Measurements from ENCODE around the gene SERPINB11. TPM values are rescaled to one million over a fixed set of nuclear protein-coding genes. Genes with fewer than 3 reads are reported as not detected.

Gene SERPINB11
- total RNA-seq, 1 donor from 2014 or later: not detected

DNA sequence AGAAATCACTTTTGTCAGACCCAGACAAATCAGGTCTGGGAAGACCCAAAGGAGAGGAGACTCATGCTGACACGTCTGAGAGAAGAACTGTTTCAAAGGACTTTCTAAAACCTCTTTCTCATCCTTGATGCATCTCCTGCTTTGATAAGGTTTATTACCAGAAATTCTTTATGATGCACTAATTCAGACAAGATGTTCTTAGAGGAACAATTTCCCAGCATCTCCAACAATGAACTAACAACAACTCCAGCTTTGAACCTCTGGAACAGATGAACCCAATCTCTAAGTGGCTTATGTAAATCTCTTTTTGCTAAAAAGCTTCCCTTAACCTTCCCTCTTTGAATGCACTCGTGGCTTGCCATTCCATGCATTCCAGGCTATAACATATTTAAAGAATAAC lies 15.9 kb upstream of the SERPINB11 start:
- Histone ChIP-seq H3K4me3 (no peak overlapping the region), H3K4me1 (no peaks in the 10 kb centered on the region), H3K27me3 (no peaks in the 10 kb centered on the region), H3K9me3 (no peaks in the 10 kb centered on the region), H3K27ac (no peak overlapping the region), H3K36me3 (no peaks in the 10 kb centered on the region)
- intact Hi-C loops (cut with DNase I): no loop called here
- no peak for DNase-seq (ENCODE audit: low spot score in 2 of 2)
- TF ChIP-seq, protein P1, sequence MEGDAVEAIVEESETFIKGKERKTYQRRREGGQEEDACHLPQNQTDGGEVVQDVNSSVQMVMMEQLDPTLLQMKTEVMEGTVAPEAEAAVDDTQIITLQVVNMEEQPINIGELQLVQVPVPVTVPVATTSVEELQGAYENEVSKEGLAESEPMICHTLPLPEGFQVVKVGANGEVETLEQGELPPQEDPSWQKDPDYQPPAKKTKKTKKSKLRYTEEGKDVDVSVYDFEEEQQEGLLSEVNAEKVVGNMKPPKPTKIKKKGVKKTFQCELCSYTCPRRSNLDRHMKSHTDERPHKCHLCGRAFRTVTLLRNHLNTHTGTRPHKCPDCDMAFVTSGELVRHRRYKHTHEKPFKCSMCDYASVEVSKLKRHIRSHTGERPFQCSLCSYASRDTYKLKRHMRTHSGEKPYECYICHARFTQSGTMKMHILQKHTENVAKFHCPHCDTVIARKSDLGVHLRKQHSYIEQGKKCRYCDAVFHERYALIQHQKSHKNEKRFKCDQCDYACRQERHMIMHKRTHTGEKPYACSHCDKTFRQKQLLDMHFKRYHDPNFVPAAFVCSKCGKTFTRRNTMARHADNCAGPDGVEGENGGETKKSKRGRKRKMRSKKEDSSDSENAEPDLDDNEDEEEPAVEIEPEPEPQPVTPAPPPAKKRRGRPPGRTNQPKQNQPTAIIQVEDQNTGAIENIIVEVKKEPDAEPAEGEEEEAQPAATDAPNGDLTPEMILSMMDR (IDR thresholded peaks at IDR 0.05): no peak

DNA sequence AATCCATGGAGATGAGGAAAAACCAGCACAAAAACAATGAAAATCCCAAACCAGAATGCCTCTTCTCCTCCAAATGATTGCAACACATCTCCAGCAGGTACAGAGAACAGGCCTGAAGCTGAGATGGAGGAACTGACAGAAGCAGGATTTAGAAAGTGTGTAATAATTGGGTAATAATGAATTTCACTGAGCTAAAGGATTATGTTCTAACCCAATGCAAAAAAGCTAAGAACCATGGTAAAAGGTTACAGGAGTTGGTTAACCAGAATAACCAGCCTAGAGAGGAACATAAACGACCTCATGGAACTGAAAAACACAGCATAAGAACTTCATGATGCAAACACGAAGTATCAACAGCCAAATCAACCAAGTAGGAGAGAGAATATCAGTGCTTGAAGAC lies 13.7 kb upstream of the SERPINB11 start:
- Histone ChIP-seq H3K36me3 (no peaks in the 10 kb centered on the region), H3K27ac (no peak overlapping the region), H3K4me1 (no peaks in the 10 kb centered on the region), H3K9me3 (no peaks in the 10 kb centered on the region), H3K27me3 (no peaks in the 10 kb centered on the region), H3K4me3 (no peak overlapping the region)
- TF ChIP-seq, protein P1 (IDR thresholded peaks at IDR 0.05): no peak
- intact Hi-C loops (cut with DNase I): no loop called here
- DNase-seq (ENCODE audit: low spot score in 2 of 2): no peak

DNA sequence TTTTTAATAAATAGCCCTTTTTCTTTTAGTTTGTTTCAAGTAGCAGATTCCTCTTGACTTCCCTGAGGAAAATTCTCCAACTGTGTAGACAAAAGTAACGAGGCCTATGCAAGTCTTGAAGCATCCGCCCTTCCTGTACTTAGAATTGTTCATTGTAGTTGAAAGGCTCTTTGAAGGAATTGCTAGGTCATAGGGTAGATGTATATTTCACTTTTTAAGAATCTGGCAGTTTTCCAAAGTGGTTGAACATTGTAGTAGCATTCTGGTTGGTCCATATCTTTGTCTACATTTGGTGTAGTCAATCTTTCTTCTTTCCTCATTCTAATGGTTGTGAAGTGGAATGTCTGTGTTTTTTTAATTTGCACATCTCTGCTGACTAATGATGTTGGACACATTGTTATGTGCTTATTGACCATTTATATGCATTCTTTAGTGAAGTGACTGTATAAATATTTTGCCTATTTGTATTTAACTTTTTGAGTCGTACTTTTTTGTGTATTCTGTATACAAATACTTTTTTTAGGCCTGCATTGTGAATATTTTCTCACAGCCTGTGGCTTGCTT lies 5.6 kb upstream of the SERPINB11 start:
- Histone ChIP-seq H3K36me3 (no peaks in the 10 kb centered on the region), H3K4me1 (no peaks in the 10 kb centered on the region), H3K4me3 (no peak overlapping the region), H3K9me3 (no peaks in the 10 kb centered on the region), H3K27me3 (no peaks in the 10 kb centered on the region), H3K27ac (no peak overlapping the region)
- TF ChIP-seq, protein P1 (IDR thresholded peaks at IDR 0.05): no peak
- no peak for DNase-seq (ENCODE audit: low spot score in 2 of 2)
- intact Hi-C loops (cut with DNase I): no loop called here

DNA sequence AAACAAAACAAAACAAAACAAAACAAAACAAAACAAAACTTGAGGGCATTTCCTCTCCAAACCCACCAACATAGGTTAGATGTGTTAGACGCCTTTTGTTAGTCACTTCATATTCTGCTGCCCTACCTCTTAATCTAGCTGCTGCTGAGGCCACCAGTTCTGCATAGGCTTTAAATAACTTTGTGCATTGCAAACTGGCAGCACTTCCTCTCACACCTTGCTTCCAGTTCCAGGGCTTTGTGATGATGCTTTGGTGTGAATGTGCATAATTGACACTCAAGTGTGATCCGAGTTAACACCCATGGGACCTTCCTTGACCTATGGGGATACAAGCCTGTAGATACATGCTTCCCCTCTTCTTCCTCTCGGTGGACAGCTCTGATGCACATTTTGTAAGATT lies 2.3 kb upstream of the SERPINB11 start:
- Histone ChIP-seq H3K4me1 (no peaks in the 10 kb centered on the region), H3K27me3 (no peaks in the 10 kb centered on the region), H3K36me3 (no peaks in the 10 kb centered on the region), H3K9me3 (no peaks in the 10 kb centered on the region), H3K27ac (no peak overlapping the region), H3K4me3 (no peak overlapping the region)
- TF ChIP-seq, protein P1 (IDR thresholded peaks at IDR 0.05): no peak
- intact Hi-C loops (cut with DNase I): no loop called here
- no peak for DNase-seq (ENCODE audit: low spot score in 2 of 2)

DNA sequence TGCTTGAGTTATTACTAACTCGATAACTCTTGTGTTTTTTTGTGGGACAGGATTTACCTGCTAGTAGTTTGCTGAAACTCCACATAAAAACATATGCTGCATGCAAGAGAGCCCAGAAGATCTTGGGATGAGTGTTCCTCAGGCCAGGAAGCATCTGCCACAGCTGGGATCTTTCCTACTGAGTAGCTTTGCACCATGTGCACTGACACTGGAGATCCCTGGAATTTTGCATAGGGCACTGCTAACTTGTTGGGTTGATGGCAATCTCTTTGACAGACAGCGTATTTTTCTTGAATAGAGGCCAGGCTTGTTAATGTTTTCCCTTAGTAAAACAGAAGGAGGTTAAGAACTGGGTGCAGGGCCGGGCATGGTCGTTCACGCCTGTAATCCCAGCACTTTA lies 808 bp upstream of the SERPINB11 start:
- Histone ChIP-seq H3K27ac (no peak overlapping the region), H3K4me1 (no peaks in the 10 kb centered on the region), H3K9me3 (no peaks in the 10 kb centered on the region), H3K4me3 (no peak overlapping the region), H3K36me3 (no peaks in the 10 kb centered on the region), H3K27me3 (no peaks in the 10 kb centered on the region)
- intact Hi-C loops (cut with DNase I): no loop called here
- TF ChIP-seq, protein P1 (IDR thresholded peaks at IDR 0.05): no peak
- no peak for DNase-seq (ENCODE audit: low spot score in 2 of 2)

DNA sequence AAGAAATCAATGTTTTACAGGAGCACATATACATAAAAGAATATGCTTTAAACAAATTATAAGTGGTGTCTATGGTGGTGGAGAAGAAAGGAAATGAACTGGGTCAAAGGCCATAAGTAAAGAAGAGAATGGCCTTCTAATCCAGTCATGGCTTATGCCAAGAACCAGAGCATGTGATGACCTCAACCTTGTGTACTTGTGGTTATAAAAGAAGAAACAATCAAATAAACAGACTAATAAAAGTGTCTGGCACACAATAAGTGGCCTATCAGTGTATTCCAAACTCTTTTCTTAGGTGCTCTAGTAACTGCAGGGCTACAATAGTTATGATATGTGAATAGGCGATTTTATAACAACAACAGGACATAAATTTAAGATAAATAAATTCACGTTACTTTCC lies 2.6 kb downstream of the SERPINB11 start:
- Histone ChIP-seq H3K4me3 (no peak overlapping the region), H3K4me1 (no peaks in the 10 kb centered on the region), H3K27ac (no peak overlapping the region), H3K9me3 (no peaks in the 10 kb centered on the region), H3K27me3 (no peaks in the 10 kb centered on the region), H3K36me3 (no peaks in the 10 kb centered on the region)
- intact Hi-C loops (cut with DNase I): no loop called here
- DNase-seq (ENCODE audit: low spot score in 2 of 2): no peak
- TF ChIP-seq, protein P1 (IDR thresholded peaks at IDR 0.05): no peak

All from ascending aorta (tissue), 2 donors.